CD4-positive, alpha-beta T cell treated with Interleukin-21 for 1 hour (primary cell): ENCODE data around the gene TMEM179.

ENCODE experiments used
- DNase-seq: peaks from one replicate; pipeline ENCODE4 v3.0.0-alpha.2; 2020

The TMEM179 gene

GRCh38 chr14:104541905-104542465 is 62.6 kb downstream of the TMEM179 start:
- no peak for DNase-seq
